Cardiac septum (tissue), 1 donor: ENCODE measurements around the gene TMEM37. TPM values are rescaled to one million over a fixed set of nuclear protein-coding genes. Genes with fewer than 3 reads are reported as not detected.
"Not testable (repeated sequence)": the region's sequence is repeated elsewhere in the genome, so short reads cannot be mapped to it uniquely, and the experiment has no call there.

Source experiments
- DNase-seq: peaks from one replicate; pipeline ENCODE4 v3.0.0-alpha.2; 2020; ENCODE audit warnings: low spot score
- intact Hi-C: fragments of 100-400 bp; cut with DNase I; formaldehyde crosslinking; loops from one replicate; pipeline ENCODE4 v1.14.0; 2022
- long read RNA-seq: library from polyadenylated mRNA; unstranded; transcript quantifications from one replicate; pipeline ENCODE4 v2.0.0, GENCODE V29; 2021
- total RNA-seq: library from RNA; stranded (reverse); fragmentation: NEBNext Ultra II Directional; extraction: Animal tissue kit (Norgen Biotek cat#: 25700); gene quantifications from one replicate; pipeline ENCODE4 v1.2.1, GENCODE V29; 2021
- donor health status: DM: no; HTN: no; CAD: no.

The TMEM37 gene
- total RNA-seq, result 1.5 TPM
- long read RNA-seq, result 0 reads

- intact Hi-C loops, result no loop called here
- no peak for DNase-seq
Observed at GRCh38 chr2:119431155-119431975, at the start of gene TMEM37. Gene TMEM37, plus strand, starts transcription at chr2:119431854. Its CDS starts 50 bp downstream, at chr2:119431904.

GRCh38 chr2:119383410-119384140 lies 48.1 kb upstream of the TMEM37 start:
- intact Hi-C loops, result no loop called here
- peak; percentile 53 for DNase-seq

GRCh38 chr2:119384971-119385370 lies 46.7 kb upstream of the TMEM37 start:
- intact Hi-C loops, result no loop called here
- DNase-seq, result peak; percentile 53

GRCh38 chr2:119385466-119385865 lies 46.2 kb upstream of the TMEM37 start:
- no peak for DNase-seq
- intact Hi-C loops, result no loop called here

- intact Hi-C loops, result no loop called here
- peak; percentile 76 for DNase-seq
Observed at GRCh38 chr2:119387381-119388129, 44.1 kb upstream of the TMEM37 start.

GRCh38 chr2:119389615-119390306 lies 41.9 kb upstream of the TMEM37 start:
- intact Hi-C loops, result no loop called here
- peak; percentile 64 for DNase-seq

- no peak for DNase-seq
- intact Hi-C loops, result no loop called here
Observed at GRCh38 chr2:119393971-119394748, 37.5 kb upstream of the TMEM37 start.

GRCh38 chr2:119397196-119397595 lies 34.5 kb upstream of the TMEM37 start:
- no peak for DNase-seq

GRCh38 chr2:119402106-119402505 lies 29.5 kb upstream of the TMEM37 start:
- DNase-seq, result no peak
- intact Hi-C loops, result loop anchor here (2.0 kb wide), 1 partner anchor 89 kb away; no protein-coding TSS in a partner anchor

More at GRCh38 chr2:119397196-119397595, 34.5 kb upstream of the TMEM37 start:
- intact Hi-C loops, result no loop called here

GRCh38 chr2:119402645-119403560 lies 28.8 kb upstream of the TMEM37 start:
- intact Hi-C loops, result loop anchor here (2.0 kb wide), 1 partner anchor 90 kb away; no protein-coding TSS in a partner anchor
- DNase-seq, result peak; percentile 79

- DNase-seq, result not testable (repeated sequence)
- intact Hi-C loops, result loop anchor here (2.0 kb wide), 1 partner anchor 91 kb away; no protein-coding TSS in a partner anchor
Observed at GRCh38 chr2:119403618-119404017, 28.0 kb upstream of the TMEM37 start.

- DNase-seq, result no peak
- intact Hi-C loops, result no loop called here
Observed at GRCh38 chr2:119405151-119405550, 26.5 kb upstream of the TMEM37 start.

GRCh38 chr2:119407430-119408220 lies 24.0 kb upstream of the TMEM37 start:
- DNase-seq, result no peak
- intact Hi-C loops, result loop anchor here (1.0 kb wide), 2 partner anchors 68 to 253 kb away; no protein-coding TSS in a partner anchor

- DNase-seq, result no peak
- intact Hi-C loops, result no loop called here
Observed at GRCh38 chr2:119408221-119408619, 23.4 kb upstream of the TMEM37 start.

- intact Hi-C loops, result no loop called here
- no peak for DNase-seq
Observed at GRCh38 chr2:119409506-119409905, 22.1 kb upstream of the TMEM37 start.

GRCh38 chr2:119414894-119415293 lies 16.8 kb upstream of the TMEM37 start:
- no peak for DNase-seq
- intact Hi-C loops, result no loop called here

GRCh38 chr2:119415630-119416029 lies 16.0 kb upstream of the TMEM37 start:
- intact Hi-C loops, result no loop called here
- DNase-seq, result no peak
